ENCODE data around the gene MSN. TPM values are rescaled to one million over a fixed set of nuclear protein-coding genes. Genes with fewer than 3 reads are reported as not detected.
"Not testable (repeated sequence)": the region's sequence is repeated elsewhere in the genome, so short reads cannot be mapped to it uniquely, and the experiment has no call there.

Gene MSN
- total and polyA plus RNA-seq, 7 experiments from 2014 or later, result 267 to 635 (median 445) TPM

DNA sequence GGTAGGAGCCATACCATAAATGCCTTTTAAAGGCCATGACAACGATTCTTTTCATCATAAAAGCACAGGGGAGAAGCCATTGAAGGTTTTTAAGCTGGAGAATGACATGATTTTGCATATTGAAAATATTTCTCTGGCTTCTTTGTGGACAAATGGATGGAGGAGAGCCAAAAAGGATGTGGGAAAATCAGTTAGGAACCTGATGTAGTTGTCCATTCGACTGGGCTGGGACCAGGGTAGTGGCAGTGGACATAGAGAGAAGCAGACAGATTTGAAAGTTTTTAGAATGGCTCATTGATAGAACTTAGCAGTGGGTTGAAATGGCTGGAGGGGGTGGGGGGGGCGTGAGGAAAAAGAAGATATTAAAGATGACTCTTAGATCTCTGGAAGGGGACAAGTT lies 19.7 kb upstream of the MSN start:
- ChIA-PET CTCF (no interaction called here), POLR2A (interaction anchor here (1.2 kb wide), 1 partner anchor 11 kb away, joined by 4 read pairs; no protein-coding TSS in a partner anchor)
- Histone ChIP-seq H3K36me3 (ENCODE audit: control insufficient read depth in 2 of 3, insufficient read depth in 3 of 3, low read length in 3 of 3) (no peaks in the 10 kb centered on the region), H3K9me3 (ENCODE audit: control insufficient read depth in 2 of 3, low read length in 3 of 3) (no peaks in the 10 kb centered on the region), H3K27ac (ENCODE audit: low read depth, low read length) (no peak overlapping the region), H3K4me3 (ENCODE audit: low read length) (no peak overlapping the region), H3K27me3 (ENCODE audit: control insufficient read depth in 2 of 2, insufficient read depth in 2 of 2, low read length in 2 of 2) (no peaks in the 10 kb centered on the region), H3K4me1 (ENCODE audit: control insufficient read depth in 2 of 2, insufficient read depth in 2 of 2, low read length in 2 of 2) (no peaks in the 10 kb centered on the region)
- DNase-seq (no peak), ATAC-seq (no peak)
- Mint-ChIP-seq H3K9me3 (peaks cover 0 to 2% (median 0%) of the 10 kb centered on the region in 11 donors), H3K27ac (no peak overlapping the region), H3K4me1 (peaks cover 3 to 36% (median 22%) of the 10 kb centered on the region in 7 donors), H3K27me3 (no peaks in the 10 kb centered on the region), H3K36me3 (peaks cover 0 to 1% (median 0%) of the 10 kb centered on the region in 5 donors), H3K4me3 (no peak overlapping the region)
- intact Hi-C loops (cut with micrococcal nuclease), result no loop called here

DNA sequence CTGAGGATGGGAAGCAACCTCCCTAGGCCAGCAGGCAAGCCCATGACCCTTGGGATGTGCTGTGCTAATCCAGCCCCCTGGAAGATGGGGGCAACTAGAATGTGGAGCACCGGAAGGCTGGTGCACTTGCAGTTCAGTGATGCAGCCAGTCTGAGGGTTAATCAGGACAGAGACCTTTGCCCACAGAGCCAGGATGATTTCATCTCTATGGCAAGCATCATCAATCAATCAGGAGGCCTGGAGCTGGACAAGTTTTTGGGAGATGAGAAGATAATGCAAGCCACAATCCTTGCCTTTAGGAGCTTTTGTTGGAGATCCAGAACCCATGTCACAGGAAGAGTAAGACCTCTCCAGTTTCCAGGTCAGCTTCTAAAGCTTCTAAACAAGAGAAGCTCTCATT lies 15.4 kb upstream of the MSN start:
- no peaks in the 10 kb centered on the region for H3K9me3 ChIP-seq (ENCODE audit: control insufficient read depth in 2 of 3, low read length in 3 of 3)
- no peaks in the 10 kb centered on the region for H3K27me3 ChIP-seq (ENCODE audit: control insufficient read depth in 2 of 2, insufficient read depth in 2 of 2, low read length in 2 of 2)
- intact Hi-C loops (cut with micrococcal nuclease), result no loop called here
- Mint-ChIP-seq H3K27me3 (no peaks in the 10 kb centered on the region), H3K9me3 (peaks cover 0 to 2% (median 0%) of the 10 kb centered on the region in 11 donors), H3K27ac (no peak overlapping the region), H3K36me3 (peaks cover 0 to 1% (median 0%) of the 10 kb centered on the region in 5 donors), H3K4me3 (no peak overlapping the region), H3K4me1 (peaks cover 4 to 22% (median 17%) of the 10 kb centered on the region in 7 donors)
- H3K4me1 ChIP-seq (ENCODE audit: control insufficient read depth in 2 of 2, insufficient read depth in 2 of 2, low read length in 2 of 2), result peaks cover 0 to 7% of the 10 kb centered on the region in 2 donors
- H3K36me3 ChIP-seq (ENCODE audit: control insufficient read depth in 2 of 3, insufficient read depth in 3 of 3, low read length in 3 of 3), result no peaks in the 10 kb centered on the region
- ATAC-seq (no peak), DNase-seq (no peak)
- no peak overlapping the region for H3K27ac ChIP-seq (ENCODE audit: low read depth, low read length)
- H3K4me3 ChIP-seq (ENCODE audit: low read length), result no peak overlapping the region
- ChIA-PET CTCF (no interaction called here), POLR2A (interaction anchor here (0.6 kb wide), 1 partner anchor 362 kb away, joined by 3 read pairs; no protein-coding TSS in a partner anchor)

DNA sequence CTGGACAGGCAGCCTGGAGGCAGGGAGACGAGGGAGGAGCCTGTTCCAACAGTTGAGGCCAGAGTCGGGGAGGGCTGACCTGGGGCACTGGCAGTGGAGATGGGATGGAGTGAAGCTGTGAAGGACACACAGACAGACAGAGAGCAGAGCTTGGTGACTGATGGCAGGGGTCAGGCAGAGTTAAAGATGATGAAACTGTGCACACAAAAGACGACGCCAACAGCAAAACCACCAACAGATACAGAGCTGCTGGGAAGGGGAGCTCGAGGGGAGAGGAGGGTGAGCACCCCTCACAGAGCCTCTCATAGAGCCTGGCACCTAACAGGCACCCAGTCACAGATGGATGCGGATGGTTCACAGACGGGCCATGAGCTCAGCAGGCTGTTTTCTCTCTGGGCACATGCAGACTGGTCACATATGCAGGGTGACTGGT lies 10.4 kb upstream of the MSN start:
- intact Hi-C loops (cut with micrococcal nuclease); H3K36me3 ChIP-seq (ENCODE audit: control insufficient read depth in 2 of 3, insufficient read depth in 3 of 3, low read length in 3 of 3); H3K27me3 ChIP-seq (ENCODE audit: control insufficient read depth in 2 of 2, insufficient read depth in 2 of 2, low read length in 2 of 2); H3K9me3 ChIP-seq (ENCODE audit: control insufficient read depth in 2 of 3, low read length in 3 of 3); H3K27me3 Mint-ChIP-seq; H3K4me3 ChIP-seq (ENCODE audit: low read length); H3K36me3 Mint-ChIP-seq; H3K4me1 ChIP-seq (ENCODE audit: control insufficient read depth in 2 of 2, insufficient read depth in 2 of 2, low read length in 2 of 2); H3K9me3 Mint-ChIP-seq; DNase-seq: not testable (repeated sequence)
- ATAC-seq, result peak; percentile 44
- ChIA-PET POLR2A (interaction anchor here (1.4 to 1.9 kb wide), 2 partner anchors 18 to 61 kb away, joined by 4 to 7 read pairs; no protein-coding TSS in a partner anchor), CTCF (interaction anchor here (1.3 to 1.6 kb wide), 2 partner anchors 10 to 56 kb away, joined by 3 read pairs; partner anchors contain the start of gene MSN)
- peak overlapping the region; percentile 21 for H3K27ac ChIP-seq (ENCODE audit: low read depth, low read length)
- H3K27ac Mint-ChIP-seq, result peak overlapping the region; percentile 82 to 98 (median 93)
- H3K4me1 Mint-ChIP-seq, result peaks cover 17 to 49% (median 35%) of the 10 kb centered on the region in 7 donors
- H3K4me3 Mint-ChIP-seq, result peak overlapping the region; percentile 72 to 87 (median 80)

DNA sequence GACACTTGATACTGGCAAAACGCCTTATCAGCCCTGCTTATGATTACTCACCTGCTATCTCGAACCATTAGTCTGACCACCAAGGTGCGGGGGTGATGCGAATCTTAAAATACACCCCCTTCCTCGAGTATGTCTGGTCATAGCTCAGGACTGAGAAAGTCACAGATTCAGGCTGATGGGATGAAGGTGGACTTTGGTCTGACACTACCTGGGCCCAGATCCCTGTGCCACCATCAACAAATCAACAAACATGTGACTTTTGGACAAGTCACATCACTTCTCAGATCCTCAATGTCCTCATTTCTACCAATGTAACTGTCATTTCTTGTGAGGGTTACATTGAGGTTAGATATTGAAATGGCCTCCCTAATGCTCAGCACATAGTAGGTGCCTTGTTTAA lies 9.8 kb upstream of the MSN start:
- Histone ChIP-seq H3K36me3 (ENCODE audit: control insufficient read depth in 2 of 3, insufficient read depth in 3 of 3, low read length in 3 of 3) (no peaks in the 10 kb centered on the region), H3K9me3 (ENCODE audit: control insufficient read depth in 2 of 3, low read length in 3 of 3) (no peaks in the 10 kb centered on the region), H3K4me3 (ENCODE audit: low read length) (no peak overlapping the region), H3K27me3 (ENCODE audit: control insufficient read depth in 2 of 2, insufficient read depth in 2 of 2, low read length in 2 of 2) (no peaks in the 10 kb centered on the region), H3K27ac (ENCODE audit: low read depth, low read length) (no peak overlapping the region), H3K4me1 (ENCODE audit: control insufficient read depth in 2 of 2, insufficient read depth in 2 of 2, low read length in 2 of 2) (peaks cover 0 to 7% of the 10 kb centered on the region in 2 donors)
- Mint-ChIP-seq H3K27me3 (no peaks in the 10 kb centered on the region), H3K9me3 (peaks cover 0 to 5% (median 0%) of the 10 kb centered on the region in 11 donors), H3K27ac (peak overlapping the region in 6 of 9 donors; percentile 5 to 93 (median 42)), H3K4me1 (peaks cover 17 to 51% (median 35%) of the 10 kb centered on the region in 7 donors), H3K4me3 (peak overlapping the region in 3 of 10 donors; percentile 14 to 83 (median 80)), H3K36me3 (peaks cover 0 to 11% (median 5%) of the 10 kb centered on the region in 5 donors)
- intact Hi-C loops (cut with micrococcal nuclease), result no loop called here
- ATAC-seq, result no peak
- ChIA-PET POLR2A (interaction anchor here (0.9 to 1.9 kb wide), 4 partner anchors 9 to 61 kb away, joined by 3 to 7 read pairs (median 4); partner anchors contain the start of gene MSN), CTCF (interaction anchor here (1.3 to 1.6 kb wide), 2 partner anchors 10 to 57 kb away, joined by 3 read pairs; partner anchors contain the start of gene MSN)
- DNase-seq, result no peak

DNA sequence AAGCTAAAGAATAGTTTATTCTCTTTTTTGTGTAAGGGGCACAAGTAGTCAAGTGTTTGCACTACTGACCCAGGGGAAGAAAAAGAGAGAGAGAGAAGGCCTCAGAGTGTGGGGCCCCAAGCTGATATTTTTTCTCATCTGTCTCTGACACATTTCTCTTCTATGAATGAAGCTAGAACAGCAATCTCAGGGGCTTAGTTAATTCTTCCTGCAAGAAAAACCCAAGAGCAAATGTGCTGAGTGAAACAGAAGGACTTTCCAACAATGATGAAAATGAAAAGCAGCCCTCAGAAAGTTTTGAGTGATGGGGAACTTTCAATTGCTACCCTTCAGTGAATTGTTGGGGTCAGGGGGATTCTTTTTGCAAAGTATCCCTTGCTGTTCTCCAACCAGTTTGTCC lies 9.2 kb upstream of the MSN start:
- no peaks in the 10 kb centered on the region for H3K9me3 ChIP-seq (ENCODE audit: control insufficient read depth in 2 of 3, low read length in 3 of 3)
- H3K4me1 Mint-ChIP-seq, result peaks cover 17 to 51% (median 35%) of the 10 kb centered on the region in 7 donors
- peaks cover 0 to 11% (median 5%) of the 10 kb centered on the region in 5 donors for H3K36me3 Mint-ChIP-seq
- peak overlapping the region in 5 of 9 donors; percentile 34 to 93 (median 56) for H3K27ac Mint-ChIP-seq
- no peaks in the 10 kb centered on the region for H3K36me3 ChIP-seq (ENCODE audit: control insufficient read depth in 2 of 3, insufficient read depth in 3 of 3, low read length in 3 of 3)
- DNase-seq (no peak), ATAC-seq (no peak)
- H3K4me3 Mint-ChIP-seq, result peak overlapping the region in 5 of 10 donors; percentile 12 to 80 (median 37)
- POLR2A ChIA-PET, result interaction anchor here (0.7 to 1.9 kb wide), 5 partner anchors 9 to 62 kb away, joined by 3 to 7 read pairs (median 4); partner anchors contain the start of gene MSN
- no peaks in the 10 kb centered on the region for H3K27me3 Mint-ChIP-seq
- peaks cover 0 to 7% of the 10 kb centered on the region in 2 donors for H3K4me1 ChIP-seq (ENCODE audit: control insufficient read depth in 2 of 2, insufficient read depth in 2 of 2, low read length in 2 of 2)
- H3K27ac ChIP-seq (ENCODE audit: low read depth, low read length), result no peak overlapping the region
- intact Hi-C loops (cut with micrococcal nuclease), result no loop called here
- no peaks in the 10 kb centered on the region for H3K27me3 ChIP-seq (ENCODE audit: control insufficient read depth in 2 of 2, insufficient read depth in 2 of 2, low read length in 2 of 2)
- peaks cover 0 to 6% (median 0%) of the 10 kb centered on the region in 11 donors for H3K9me3 Mint-ChIP-seq
- CTCF ChIA-PET, result interaction anchor here (1.3 kb wide), 1 partner anchor 9 kb away, joined by 3 read pairs; the partner anchor contains the start of gene MSN
- H3K4me3 ChIP-seq (ENCODE audit: low read length), result no peak overlapping the region

DNA sequence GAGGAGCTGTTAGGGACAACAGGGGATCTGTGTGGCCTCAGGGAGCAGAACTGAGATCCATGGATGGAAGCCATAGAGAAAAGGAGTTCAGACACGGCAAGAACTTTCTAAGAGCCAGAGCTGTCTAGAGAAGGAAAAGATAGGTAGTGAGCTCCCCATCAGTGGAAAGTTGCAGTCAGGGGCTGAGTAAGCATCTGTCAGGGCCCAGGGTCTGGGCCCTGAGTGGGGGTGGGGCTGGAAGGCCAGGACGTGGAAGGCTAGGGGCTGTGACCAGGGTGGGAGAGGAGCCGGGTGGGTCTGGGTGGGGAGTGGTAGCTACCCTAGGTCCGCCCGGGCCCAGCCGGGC lies 324 bp upstream of the MSN start:
- POLR2A ChIA-PET, result interaction anchor here (0.8 to 5.1 kb wide), 7 partner anchors 9 to 351 kb away, joined by 3 to 44 read pairs (median 4); no protein-coding TSS in a partner anchor
- Histone ChIP-seq H3K4me3 (ENCODE audit: low read length) (no peak overlapping the region), H3K27me3 (ENCODE audit: control insufficient read depth in 2 of 2, insufficient read depth in 2 of 2, low read length in 2 of 2) (no peaks in the 10 kb centered on the region), H3K9me3 (ENCODE audit: control insufficient read depth in 2 of 3, low read length in 3 of 3) (no peaks in the 10 kb centered on the region), H3K27ac (ENCODE audit: low read depth, low read length) (no peak overlapping the region), H3K4me1 (ENCODE audit: control insufficient read depth in 2 of 2, insufficient read depth in 2 of 2, low read length in 2 of 2) (peaks cover 6 to 9% of the 10 kb centered on the region in 2 donors), H3K36me3 (ENCODE audit: control insufficient read depth in 2 of 3, insufficient read depth in 3 of 3, low read length in 3 of 3) (peaks cover 0 to 4% (median 0%) of the 10 kb centered on the region in 3 experiments)
- peak overlapping the region; percentile 66 to 93 (median 88) for H3K27ac Mint-ChIP-seq
- ATAC-seq, result no peak
- H3K36me3 Mint-ChIP-seq, result peaks cover 0 to 44% (median 14%) of the 10 kb centered on the region in 5 donors
- H3K27me3 Mint-ChIP-seq, result no peaks in the 10 kb centered on the region
- intact Hi-C loops (cut with micrococcal nuclease), result loop anchor here (1.0 to 10.0 kb wide), 3 partner anchors 55 to 319 kb away; no protein-coding TSS in a partner anchor
- H3K9me3 Mint-ChIP-seq, result peaks cover 0 to 5% (median 0%) of the 10 kb centered on the region in 11 donors
- H3K4me1 Mint-ChIP-seq, result peaks cover 24 to 35% (median 31%) of the 10 kb centered on the region in 7 donors
- CTCF ChIA-PET, result interaction anchor here (0.8 kb wide), 1 partner anchor 10 kb away, joined by 3 read pairs; no protein-coding TSS in a partner anchor
- peak overlapping the region; percentile 72 to 95 (median 88) for H3K4me3 Mint-ChIP-seq
- DNase-seq, result no peak
